Hepatocyte (in vitro differentiated cells): ENCODE data around the gene CMIP.

ENCODE experiments used
- CTCF ChIP-seq: fragments of 200-600 bp; sonication (generic); IDR thresholded peaks from 2 replicates; pipeline ENCODE4 v1.5.1; 2016; ENCODE audit warnings: antibody characterized with exemption, mild to moderate bottlenecking; ENCODE audit not compliant: poor library complexity
- EZH2 ChIP-seq: fragments of 200-600 bp; sonication (generic); IDR thresholded peaks from 2 replicates; pipeline ENCODE4 v1.6.1; 2016; ENCODE audit warnings: antibody characterized with exemption, mild to moderate bottlenecking, borderline replicate concordance

GRCh38 chr16:81620029-81620428, 175.4 kb downstream of the CMIP start:
- TF ChIP-seq CTCF (no peak), EZH2 (no peak)
